A673 (cell line): ENCODE results near the gene SBDS. TPM values are rescaled to one million over a fixed set of nuclear protein-coding genes. Genes with fewer than 3 reads are reported as not detected.
"Not testable (repeated sequence)": the region's sequence is repeated elsewhere in the genome, so short reads cannot be mapped to it uniquely, and the experiment has no call there.

Experiments
- BruUV-seq: library from RNA; stranded (reverse); fragments of 400-500 nt; replicated peaks from 2 replicates; lab custom pipeline; 2021; lab: Mats Ljungman, UMichigan
- CTCF ChIA-PET: fragments of 300-600 bp; sonication (Branson Sonifier 250); formaldehyde crosslinking; loops from one replicate; lab custom pipeline; 2022; ENCODE audit warnings: antibody characterized with exemption; lab: Charles Lee
- POLR2A ChIA-PET: fragments of 300-600 bp; sonication (Branson Sonifier 250); formaldehyde crosslinking; loops from one replicate; lab custom pipeline; 2022; ENCODE audit warnings: antibody characterized with exemption; ENCODE audit not compliant: low non-redundant PET; lab: Charles Lee
- DNase-seq: peaks from one replicate; pipeline ENCODE4 v3.0.0-alpha.2; 2015; ENCODE audit warnings: low spot score
- H3K27ac ChIP-seq: fragments of 200-600 bp; sonication (generic); 2 replicates; pipeline ENCODE4 v1.5.1; 2016; ENCODE audit warnings: mixed run types, low read depth, mild to moderate bottlenecking, mixed read lengths, antibody characterized with exemption, low read length; ENCODE audit not compliant: poor library complexity, severe bottlenecking
- H3K27me3 ChIP-seq: fragments of 200-600 bp; sonication (generic); replicated peaks from 2 replicates; pipeline ENCODE4 v1.6.1; 2017; ENCODE audit warnings: mixed run types, low read depth, mild to moderate bottlenecking, mixed read lengths, antibody characterized with exemption, low read length; ENCODE audit not compliant: insufficient read depth, poor library complexity
- H3K36me3 ChIP-seq: fragments of 200-600 bp; sonication (generic); 2 replicates; pipeline ENCODE4 v1.6.1; 2016; ENCODE audit warnings: mixed run types, mild to moderate bottlenecking, mixed read lengths, antibody characterized with exemption, low read length; ENCODE audit not compliant: insufficient read depth, poor library complexity, severe bottlenecking
- H3K4me1 ChIP-seq: fragments of 200-600 bp; sonication (generic); 2 replicates; pipeline ENCODE4 v1.6.1; 2017; ENCODE audit warnings: mixed run types, mild to moderate bottlenecking, mixed read lengths, antibody characterized with exemption, low read length; ENCODE audit not compliant: insufficient read depth, poor library complexity, severe bottlenecking
- H3K4me3 ChIP-seq: fragments of 200-600 bp; sonication (generic); 2 replicates; pipeline ENCODE4 v1.5.1; 2016; ENCODE audit warnings: low read depth, mixed run types, mild to moderate bottlenecking, mixed read lengths, low read length; ENCODE audit not compliant: poor library complexity, severe bottlenecking
- H3K9me3 ChIP-seq: fragments of 200-600 bp; sonication (generic); 2 replicates; pipeline ENCODE4 v1.6.1; 2016; ENCODE audit warnings: mixed run types, low read depth, mild to moderate bottlenecking, mixed read lengths, antibody characterized with exemption, low read length; ENCODE audit not compliant: poor library complexity, severe bottlenecking
- CTCF ChIP-seq: fragments of 300-800, 200-600 bp; sonication (generic); conservative IDR thresholded peaks from 2 replicates; pipeline ENCODE4 v1.5.1; 2017; ENCODE audit warnings: low read depth, mild to moderate bottlenecking, antibody characterized with exemption, low read length, moderate library complexity, mixed read lengths
- EZH2 ChIP-seq: fragments of 200-600 bp; sonication (generic); IDR thresholded peaks from 2 replicates; pipeline ENCODE4 v1.6.1; 2017; ENCODE audit warnings: borderline replicate concordance, low read depth, mild to moderate bottlenecking, mixed read lengths, antibody characterized with exemption, low read length; ENCODE audit not compliant: poor library complexity, severe bottlenecking
- intact Hi-C: fragments of 100-400 bp; cut with micrococcal nuclease; formaldehyde crosslinking; loops from one replicate; pipeline ENCODE4 v1.10.0; 2022; ENCODE audit not compliant: unreplicated experiment
- total RNA-seq: library from RNA; stranded (reverse); gene quantifications from 2 replicates; pipeline ENCODE4 v1.2.3, GENCODE V29; 2021

The SBDS gene
- total RNA-seq, 1 experiment from 2014 or later, result 63.4 TPM

- Histone ChIP-seq H3K27ac (no peak overlapping the region), H3K4me1 (peaks cover 3% of the 10 kb centered on the region), H3K9me3 (no peaks in the 10 kb centered on the region), H3K4me3 (no peak overlapping the region), H3K27me3 (no peaks in the 10 kb centered on the region), H3K36me3 (peaks cover 5% of the 10 kb centered on the region)
- ChIA-PET CTCF (no interaction called here), POLR2A (no interaction called here)
- BruUV-seq, result no TSS peak
- intact Hi-C loops, result no loop called here
- DNase-seq, result no peak
- TF ChIP-seq EZH2 (no peak), CTCF (no peak)
Observed at GRCh38 chr7:67021260-67021659, 25.9 kb upstream of the SBDS start.

- H3K36me3 ChIP-seq, result peaks cover 5% of the 10 kb centered on the region
- H3K9me3 ChIP-seq, result no peaks in the 10 kb centered on the region
- no peak for TF ChIP-seq CTCF
- no peak for TF ChIP-seq EZH2
- no TSS peak for BruUV-seq
- no peak overlapping the region for H3K27ac ChIP-seq
- no peaks in the 10 kb centered on the region for H3K27me3 ChIP-seq
- intact Hi-C loops, result no loop called here
- no peak overlapping the region for H3K4me3 ChIP-seq
- ChIA-PET POLR2A (no interaction called here), CTCF (no interaction called here)
- peak; percentile 31 for DNase-seq
- H3K4me1 ChIP-seq, result peaks cover 3% of the 10 kb centered on the region
Observed at GRCh38 chr7:67019562-67020390, 24.4 kb upstream of the SBDS start.

- no peak overlapping the region for H3K4me3 ChIP-seq
- no peaks in the 10 kb centered on the region for H3K9me3 ChIP-seq
- TF ChIP-seq EZH2, result no peak
- no peak for TF ChIP-seq CTCF
- POLR2A ChIA-PET, result no interaction called here
- CTCF ChIA-PET, result no interaction called here
- no peaks in the 10 kb centered on the region for H3K27me3 ChIP-seq
- intact Hi-C loops, result no loop called here
- H3K27ac ChIP-seq, result no peak overlapping the region
- DNase-seq, result no peak
- peaks cover 3% of the 10 kb centered on the region for H3K4me1 ChIP-seq
- H3K36me3 ChIP-seq, result peaks cover 5% of the 10 kb centered on the region
- BruUV-seq, result no TSS peak
Observed at GRCh38 chr7:67018940-67019339, 23.6 kb upstream of the SBDS start.

- H3K36me3 ChIP-seq, H3K27me3 ChIP-seq, BruUV-seq, DNase-seq, intact Hi-C loops, H3K27ac ChIP-seq, CTCF ChIA-PET, H3K4me3 ChIP-seq, POLR2A ChIA-PET, H3K4me1 ChIP-seq, H3K9me3 ChIP-seq: not testable (repeated sequence)
Observed at GRCh38 chr7:67017971-67018370, 22.6 kb upstream of the SBDS start.

- CTCF ChIA-PET, result not testable (repeated sequence)
Observed at GRCh38 chr7:67014076-67014622, 18.8 kb upstream of the SBDS start.

More at GRCh38 chr7:67014076-67014622, 18.8 kb upstream of the SBDS start:
- H3K27me3 ChIP-seq, BruUV-seq, H3K36me3 ChIP-seq, POLR2A ChIA-PET, intact Hi-C loops, H3K4me1 ChIP-seq, H3K4me3 ChIP-seq, DNase-seq, H3K9me3 ChIP-seq, H3K27ac ChIP-seq: not testable (repeated sequence)
